Activated CD8-positive, alpha-beta T cell treated with anti-CD3 and anti-CD28 coated beads for 36 hours (primary cell): ENCODE results near the gene TTC33. TPM values are rescaled to one million over a fixed set of nuclear protein-coding genes. Genes with fewer than 3 reads are reported as not detected.

ENCODE experiments used
- ATAC-seq: fragments of 200-7000 bp; cut with Tn5 transposase; one replicate; pipeline ENCODE4 v1.10.0; 2021; ENCODE audit warnings: mild to moderate bottlenecking, moderate library complexity
- CTCF ChIA-PET: fragments of 350-600 bp; sonication (Branson Sonifier 250); formaldehyde crosslinking; loops from one replicate; lab custom pipeline; 2021; ENCODE audit warnings: antibody characterized with exemption; lab: Charles Lee
- POLR2A ChIA-PET: fragments of 350-600 bp; sonication (Branson Sonifier 250); formaldehyde crosslinking; loops from one replicate; lab custom pipeline; 2021; ENCODE audit warnings: antibody characterized with exemption; lab: Charles Lee
- DNase-seq: peaks from one replicate; pipeline ENCODE4 v3.0.0-alpha.2; 2020
- H3K27ac Mint-ChIP-seq: one replicate; pipeline ENCODE4 v1.8.0; 2021; ENCODE audit warnings: mild to moderate bottlenecking, mixed read lengths
- H3K27me3 Mint-ChIP-seq: one replicate; pipeline ENCODE4 v1.8.0; 2021; ENCODE audit warnings: mixed read lengths
- H3K36me3 Mint-ChIP-seq: one replicate; pipeline ENCODE4 v1.8.0; 2021; ENCODE audit warnings: low read depth, mixed read lengths
- H3K4me1 Mint-ChIP-seq: one replicate; pipeline ENCODE4 v1.8.0; 2021; ENCODE audit warnings: low read depth, mixed read lengths
- H3K4me3 Mint-ChIP-seq: one replicate; pipeline ENCODE4 v1.8.0; 2021; ENCODE audit warnings: mild to moderate bottlenecking, moderate library complexity, mixed read lengths
- H3K9me3 Mint-ChIP-seq: one replicate; pipeline ENCODE4 v1.8.0; 2021; ENCODE audit warnings: mixed read lengths
- intact Hi-C: fragments of 100-400 bp; cut with micrococcal nuclease; formaldehyde crosslinking; loops from one replicate; pipeline ENCODE4 v1.10.0; 2022
- total RNA-seq, 2 experiments: library from RNA; stranded (reverse); gene quantifications; one replicate each; pipeline ENCODE4 v1.2.3, GENCODE V29; 2021
- TF ChIP-seq, protein P1 (sequence below): fragments of 200-600 bp; IDR thresholded peaks from one replicate; pipeline ENCODE4 v1.8.0; 2022; ENCODE audit warnings: antibody characterized with exemption, mild to moderate bottlenecking

TTC33 gene
- total RNA-seq, 2 experiments from 2014 or later, result 21.4 to 21.5 TPM

DNA sequence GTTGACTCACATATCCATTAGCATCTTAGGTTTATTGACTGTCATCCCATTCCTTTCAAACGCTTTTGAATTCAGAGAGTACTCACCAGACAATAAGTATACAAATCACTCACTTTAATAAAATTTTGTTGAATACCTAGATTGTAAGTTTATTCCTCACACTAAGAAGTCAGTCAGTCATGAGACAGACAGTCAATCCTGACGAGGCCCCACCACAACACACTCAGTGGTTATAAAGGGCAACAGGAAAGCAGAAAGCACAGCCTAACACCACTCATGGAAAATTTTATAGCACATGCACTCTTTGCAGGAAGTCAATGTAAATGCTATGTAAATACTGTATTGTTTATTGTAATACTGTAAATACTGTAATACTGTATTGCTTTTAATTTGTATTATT lies 252.3 kb downstream of the TTC33 start:
- intact Hi-C loops, result loop anchor here (1.0 to 2.0 kb wide), 2 partner anchors 178 to 185 kb away; no protein-coding TSS in a partner anchor
- ATAC-seq (peak; percentile 87), DNase-seq (peak; percentile 81)
- TF ChIP-seq, protein P1, sequence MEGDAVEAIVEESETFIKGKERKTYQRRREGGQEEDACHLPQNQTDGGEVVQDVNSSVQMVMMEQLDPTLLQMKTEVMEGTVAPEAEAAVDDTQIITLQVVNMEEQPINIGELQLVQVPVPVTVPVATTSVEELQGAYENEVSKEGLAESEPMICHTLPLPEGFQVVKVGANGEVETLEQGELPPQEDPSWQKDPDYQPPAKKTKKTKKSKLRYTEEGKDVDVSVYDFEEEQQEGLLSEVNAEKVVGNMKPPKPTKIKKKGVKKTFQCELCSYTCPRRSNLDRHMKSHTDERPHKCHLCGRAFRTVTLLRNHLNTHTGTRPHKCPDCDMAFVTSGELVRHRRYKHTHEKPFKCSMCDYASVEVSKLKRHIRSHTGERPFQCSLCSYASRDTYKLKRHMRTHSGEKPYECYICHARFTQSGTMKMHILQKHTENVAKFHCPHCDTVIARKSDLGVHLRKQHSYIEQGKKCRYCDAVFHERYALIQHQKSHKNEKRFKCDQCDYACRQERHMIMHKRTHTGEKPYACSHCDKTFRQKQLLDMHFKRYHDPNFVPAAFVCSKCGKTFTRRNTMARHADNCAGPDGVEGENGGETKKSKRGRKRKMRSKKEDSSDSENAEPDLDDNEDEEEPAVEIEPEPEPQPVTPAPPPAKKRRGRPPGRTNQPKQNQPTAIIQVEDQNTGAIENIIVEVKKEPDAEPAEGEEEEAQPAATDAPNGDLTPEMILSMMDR, result no peak
- Mint-ChIP-seq H3K27ac (peak overlapping the region; percentile 8), H3K27me3 (no peaks in the 10 kb centered on the region), H3K4me1 (peaks cover 15% of the 10 kb centered on the region), H3K9me3 (no peaks in the 10 kb centered on the region), H3K4me3 (no peak overlapping the region), H3K36me3 (no peaks in the 10 kb centered on the region)
- POLR2A ChIA-PET, result no interaction called here
- CTCF ChIA-PET, result no interaction called here

DNA sequence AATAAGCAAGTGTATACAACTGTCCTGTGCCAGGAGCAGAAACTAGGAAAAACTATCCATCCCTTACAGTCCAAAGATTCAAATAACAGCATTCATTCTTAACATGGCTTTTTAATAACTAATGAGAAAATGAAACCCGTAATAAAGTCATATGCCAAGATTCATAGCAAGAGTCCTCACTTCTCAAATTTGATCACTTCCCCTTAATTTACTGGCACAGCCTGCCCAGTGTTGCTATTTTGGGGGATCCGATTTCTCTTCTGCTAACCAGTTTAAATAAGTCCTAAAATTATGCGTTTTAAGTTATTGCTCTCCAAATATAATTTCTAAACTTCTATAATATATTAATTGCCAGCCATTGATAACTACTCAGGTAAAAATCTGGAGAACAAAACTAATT lies 253.0 kb downstream of the TTC33 start:
- intact Hi-C loops, result loop anchor here (1.0 to 2.0 kb wide), 2 partner anchors 179 to 186 kb away; no protein-coding TSS in a partner anchor
- no peak for ATAC-seq
- POLR2A ChIA-PET, result no interaction called here

DNA sequence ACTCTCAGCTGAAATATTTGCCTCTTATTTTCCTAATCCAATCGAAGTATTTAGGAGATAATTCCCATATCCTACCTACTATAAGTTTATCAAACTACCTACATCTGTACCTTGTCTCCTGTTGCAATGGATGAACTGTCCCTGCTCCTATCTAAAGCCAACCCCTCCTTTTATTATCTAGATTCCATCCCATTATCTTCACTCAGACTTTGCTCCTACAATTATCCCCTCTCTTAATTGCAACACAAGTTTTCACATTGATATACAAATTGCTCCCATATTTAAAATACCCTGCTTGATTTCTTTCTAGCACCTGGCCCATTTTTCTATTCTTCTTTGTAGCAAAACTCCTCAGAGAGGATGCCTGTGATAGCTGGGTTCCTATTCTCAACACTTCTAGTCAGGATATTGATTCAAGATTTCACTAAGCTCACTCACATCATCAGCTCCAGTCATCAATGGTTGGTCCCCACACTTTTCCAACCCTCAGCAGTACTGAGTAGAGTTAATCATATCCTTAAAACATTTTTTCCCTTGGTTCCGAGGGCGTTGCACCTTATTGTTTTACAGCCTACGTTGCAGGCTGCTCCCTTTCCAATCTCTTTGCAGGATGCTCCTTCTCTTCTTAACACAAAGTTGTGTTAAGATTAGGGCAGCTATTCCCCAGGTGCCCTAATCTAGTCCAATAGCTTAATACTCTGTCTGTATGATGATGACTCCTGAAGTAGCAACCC lies 253.9 kb downstream of the TTC33 start:
- ATAC-seq (no peak), DNase-seq (no peak)
- ChIA-PET CTCF (interaction anchor here (1.7 kb wide), 1 partner anchor 11 kb away, joined by 6 read pairs; no protein-coding TSS in a partner anchor), POLR2A (no interaction called here)
- no peaks in the 10 kb centered on the region for H3K9me3 Mint-ChIP-seq
- no peaks in the 10 kb centered on the region for H3K27me3 Mint-ChIP-seq
- H3K36me3 Mint-ChIP-seq, result no peaks in the 10 kb centered on the region
- no peak overlapping the region for H3K4me3 Mint-ChIP-seq
- peaks cover 16% of the 10 kb centered on the region for H3K4me1 Mint-ChIP-seq
- intact Hi-C loops, result loop anchor here (2.0 kb wide), 1 partner anchor 187 kb away; no protein-coding TSS in a partner anchor
- TF ChIP-seq, protein P1, result no peak
- no peak overlapping the region for H3K27ac Mint-ChIP-seq

More for the DNA sequence above, 253.0 kb downstream of the TTC33 start:
- Mint-ChIP-seq H3K27ac (no peak overlapping the region), H3K27me3 (no peaks in the 10 kb centered on the region), H3K4me1 (peaks cover 15% of the 10 kb centered on the region), H3K36me3 (no peaks in the 10 kb centered on the region), H3K9me3 (no peaks in the 10 kb centered on the region), H3K4me3 (no peak overlapping the region)
- CTCF ChIA-PET, result no interaction called here
- TF ChIP-seq, protein P1, result no peak
- no peak for DNase-seq

DNA sequence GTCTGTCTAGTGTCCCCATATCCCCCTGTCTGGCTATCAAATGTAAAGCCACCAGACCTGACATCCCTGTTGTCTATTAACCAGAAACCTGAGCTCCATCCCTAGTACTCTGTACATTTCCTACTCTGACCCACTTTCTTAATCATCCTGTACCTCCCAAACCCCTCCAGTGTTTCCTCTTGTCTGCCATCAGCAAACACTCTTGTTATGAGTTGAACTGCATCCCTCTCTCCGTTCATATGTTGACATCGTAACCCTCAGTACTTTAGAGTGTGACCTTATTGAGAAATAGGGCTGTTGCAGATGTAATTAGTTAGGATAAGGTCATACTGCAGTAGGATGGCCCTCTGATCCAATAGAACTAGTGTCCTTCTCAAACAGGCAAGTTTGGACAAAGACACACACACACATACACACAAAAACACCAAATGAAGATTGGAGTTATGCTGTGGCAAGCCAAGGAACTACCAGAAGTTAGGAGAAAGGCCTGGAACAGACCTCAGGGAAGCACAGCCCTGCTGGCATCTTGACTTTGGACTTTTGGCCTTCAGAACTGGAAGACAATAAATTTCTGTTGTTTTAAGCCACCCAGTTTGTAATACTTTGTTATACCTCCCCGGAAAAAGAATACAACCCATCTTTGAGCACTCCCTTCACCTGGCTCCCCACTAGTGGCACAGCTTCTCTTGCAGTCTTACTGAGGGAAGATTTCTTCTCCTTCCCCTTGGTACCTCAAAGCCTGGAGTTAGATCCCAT lies 256.1 kb downstream of the TTC33 start:
- H3K27me3 Mint-ChIP-seq, result no peaks in the 10 kb centered on the region
- ChIA-PET POLR2A (interaction anchor here (1.3 kb wide), 1 partner anchor 29 kb away, joined by 3 read pairs; no protein-coding TSS in a partner anchor), CTCF (interaction anchor here (1.4 to 1.7 kb wide), 2 partner anchors 8 to 13 kb away, joined by 4 to 6 read pairs; no protein-coding TSS in a partner anchor)
- no peak for DNase-seq
- intact Hi-C loops, result no loop called here
- H3K4me1 Mint-ChIP-seq, result peaks cover 21% of the 10 kb centered on the region
- H3K27ac Mint-ChIP-seq, result no peak overlapping the region
- ATAC-seq, result peak; percentile 6
- H3K4me3 Mint-ChIP-seq, result no peak overlapping the region
- TF ChIP-seq, protein P1, result no peak
- peaks cover 3% of the 10 kb centered on the region for H3K36me3 Mint-ChIP-seq
- peaks cover 2% of the 10 kb centered on the region for H3K9me3 Mint-ChIP-seq
